Measurements from ENCODE around the gene GNG13. TPM values are rescaled to one million over a fixed set of nuclear protein-coding genes. Genes with fewer than 3 reads are reported as not detected.

GNG13 gene, protein sequence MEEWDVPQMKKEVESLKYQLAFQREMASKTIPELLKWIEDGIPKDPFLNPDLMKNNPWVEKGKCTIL
- total RNA-seq = not detected in 2 replicates
- long read RNA-seq = 0 reads

DNA sequence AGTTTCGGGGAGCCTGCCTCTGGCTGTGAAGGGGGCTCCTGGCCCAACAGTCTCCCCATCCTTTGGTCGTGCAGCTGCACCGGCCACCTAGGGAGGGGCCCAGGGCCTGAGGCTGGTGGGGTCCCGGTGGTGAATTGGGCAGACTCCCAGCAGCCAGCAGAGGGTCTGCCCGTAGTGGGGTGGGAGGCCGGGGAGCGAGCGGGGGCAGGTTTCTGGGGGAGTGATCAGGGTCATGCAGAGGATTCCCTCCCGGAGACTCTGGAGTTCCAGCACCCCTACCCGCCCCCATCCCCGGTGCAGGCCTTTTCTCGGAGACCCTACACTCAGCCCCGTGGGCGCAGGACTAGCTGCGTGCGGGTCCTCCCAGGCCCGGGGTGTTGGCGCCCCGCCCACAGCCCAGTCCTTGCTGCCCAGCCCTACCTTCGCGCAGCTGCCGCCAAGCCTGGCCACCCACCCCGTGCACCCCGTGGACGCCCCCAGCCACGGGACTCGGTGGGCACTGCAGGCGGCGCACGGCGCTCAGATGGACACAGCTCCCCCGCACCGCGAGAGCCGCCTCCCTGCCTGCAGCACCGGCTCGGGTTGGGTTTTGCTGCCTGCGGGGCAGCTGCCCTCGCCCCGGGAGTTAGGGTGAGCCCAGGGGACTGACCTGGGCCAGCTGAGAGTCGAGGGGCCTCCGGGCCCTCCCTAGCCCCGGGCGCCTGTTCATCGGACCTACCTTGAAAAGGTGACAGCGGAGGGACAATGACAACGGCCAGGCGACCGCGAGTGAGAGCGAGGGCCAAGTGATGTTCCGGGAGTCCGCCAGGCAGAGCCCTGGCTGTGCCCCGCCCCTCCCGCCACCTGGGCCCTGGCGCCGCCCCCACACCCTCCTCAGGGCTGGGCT is at the start of gene GNG13:
Gene GNG13 (minus strand): TSS at position 787 of the 886 bp plus-strand sequence. CDS start 1,657 bp downstream, outside the sequence.
- H3K27ac Mint-ChIP-seq (ENCODE audit: unreplicated experiment) = no peak within 1 kb of the TSS
- peak within 1 kb of the TSS; percentile 41 for H3K4me3 Mint-ChIP-seq
- DNase-seq (ENCODE audit: low read depth, low spot score) = no peak
- TF ChIP-seq, protein P1, sequence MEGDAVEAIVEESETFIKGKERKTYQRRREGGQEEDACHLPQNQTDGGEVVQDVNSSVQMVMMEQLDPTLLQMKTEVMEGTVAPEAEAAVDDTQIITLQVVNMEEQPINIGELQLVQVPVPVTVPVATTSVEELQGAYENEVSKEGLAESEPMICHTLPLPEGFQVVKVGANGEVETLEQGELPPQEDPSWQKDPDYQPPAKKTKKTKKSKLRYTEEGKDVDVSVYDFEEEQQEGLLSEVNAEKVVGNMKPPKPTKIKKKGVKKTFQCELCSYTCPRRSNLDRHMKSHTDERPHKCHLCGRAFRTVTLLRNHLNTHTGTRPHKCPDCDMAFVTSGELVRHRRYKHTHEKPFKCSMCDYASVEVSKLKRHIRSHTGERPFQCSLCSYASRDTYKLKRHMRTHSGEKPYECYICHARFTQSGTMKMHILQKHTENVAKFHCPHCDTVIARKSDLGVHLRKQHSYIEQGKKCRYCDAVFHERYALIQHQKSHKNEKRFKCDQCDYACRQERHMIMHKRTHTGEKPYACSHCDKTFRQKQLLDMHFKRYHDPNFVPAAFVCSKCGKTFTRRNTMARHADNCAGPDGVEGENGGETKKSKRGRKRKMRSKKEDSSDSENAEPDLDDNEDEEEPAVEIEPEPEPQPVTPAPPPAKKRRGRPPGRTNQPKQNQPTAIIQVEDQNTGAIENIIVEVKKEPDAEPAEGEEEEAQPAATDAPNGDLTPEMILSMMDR (conservative IDR thresholded peaks at IDR 0.05) = no peak
- H3K27me3 Mint-ChIP-seq (ENCODE audit: low read depth) = peaks cover 66% of the 10 kb centered on the region
- no peaks in the 10 kb centered on the region for H3K4me1 Mint-ChIP-seq
- H3K9me3 Mint-ChIP-seq = no peaks in the 10 kb centered on the region
- peaks cover 2% of the 10 kb centered on the region for H3K36me3 Mint-ChIP-seq (ENCODE audit: low read depth)

DNA sequence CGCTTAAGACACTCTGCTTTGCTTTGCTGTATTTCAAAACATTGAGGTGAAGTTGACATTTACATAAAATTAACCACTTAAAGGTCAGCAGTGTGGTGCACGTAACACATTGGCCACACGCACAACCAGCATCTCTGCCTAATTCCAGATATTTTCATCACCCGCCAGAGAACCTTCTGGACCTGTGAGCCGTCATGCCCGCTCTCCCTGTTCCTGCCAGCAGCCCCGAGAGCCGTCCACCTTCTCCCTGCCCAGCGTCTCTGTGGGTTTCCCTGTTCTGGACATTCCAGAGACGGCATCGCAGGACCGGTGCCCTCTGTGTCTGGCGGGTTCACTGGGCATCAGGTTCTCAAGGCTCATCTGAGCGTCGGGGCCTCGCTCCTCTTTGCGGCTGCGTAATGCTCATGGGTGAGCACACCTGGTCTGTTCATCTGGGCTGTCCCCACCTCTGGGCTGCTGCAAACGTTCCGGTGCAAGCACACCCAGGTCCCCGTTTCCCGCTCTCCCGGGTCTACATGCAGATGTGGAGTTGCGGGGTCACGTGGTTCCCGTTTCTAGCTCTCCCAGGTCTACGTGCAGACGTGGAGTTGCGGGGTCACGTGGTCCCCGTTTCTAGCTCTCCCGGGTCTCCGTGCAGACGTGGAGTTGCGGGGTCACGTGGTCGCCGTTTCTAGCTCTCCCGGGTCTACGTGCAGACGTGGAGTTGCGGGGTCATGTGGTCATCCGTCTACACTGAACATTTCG is 48.1 kb upstream of the GNG13 start:
- Mint-ChIP-seq H3K27ac (ENCODE audit: unreplicated experiment) (no peak overlapping the region), H3K9me3 (peaks cover 13% of the 10 kb centered on the region), H3K4me3 (no peak overlapping the region), H3K4me1 (no peaks in the 10 kb centered on the region), H3K27me3 (ENCODE audit: low read depth) (no peaks in the 10 kb centered on the region), H3K36me3 (ENCODE audit: low read depth) (peaks cover 22% of the 10 kb centered on the region)
- TF ChIP-seq, protein P1 (conservative IDR thresholded peaks at IDR 0.05) = no peak
- DNase-seq (ENCODE audit: low read depth, low spot score) = no peak

DNA sequence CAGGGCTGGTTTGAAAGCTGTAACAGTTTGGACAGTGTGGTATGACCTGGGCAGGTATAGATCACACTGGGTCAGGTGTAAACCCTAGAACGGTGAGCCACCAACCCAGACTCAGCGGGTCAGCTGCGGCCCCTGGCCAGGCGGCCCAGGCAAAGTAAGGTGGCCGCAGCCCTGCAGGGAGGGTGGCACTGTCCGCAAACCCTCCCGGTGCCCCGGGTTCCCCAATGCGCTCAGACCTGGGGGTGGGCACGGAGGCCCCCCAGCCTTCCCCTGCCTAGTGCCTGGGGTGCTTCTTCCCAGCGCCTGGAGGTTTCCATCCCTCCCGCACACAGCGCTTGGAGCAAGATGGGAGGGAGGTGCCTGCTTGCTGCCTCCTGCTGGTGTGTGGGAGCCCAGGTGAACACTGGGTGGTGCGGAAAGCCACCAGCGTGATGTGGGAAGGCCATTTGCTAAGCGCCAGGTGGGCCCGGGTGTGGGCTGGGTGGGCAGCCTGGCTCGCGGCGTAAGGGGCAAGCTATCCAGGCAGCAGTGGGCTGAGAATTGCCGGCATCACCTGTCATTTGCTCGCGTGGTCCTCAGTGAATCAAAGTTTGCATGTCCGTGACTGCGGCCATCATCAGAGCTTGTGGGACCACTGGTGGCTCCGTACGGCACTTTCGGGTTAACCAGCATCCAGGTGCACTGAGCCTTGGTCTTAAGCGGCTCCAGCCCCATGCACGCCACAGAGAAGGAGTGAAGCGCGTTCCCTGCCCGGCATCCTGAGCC is 47.3 kb upstream of the GNG13 start:
- H3K4me3 Mint-ChIP-seq = no peak overlapping the region
- peaks cover 13% of the 10 kb centered on the region for H3K9me3 Mint-ChIP-seq
- H3K36me3 Mint-ChIP-seq (ENCODE audit: low read depth) = peaks cover 18% of the 10 kb centered on the region
- TF ChIP-seq, protein P1 (conservative IDR thresholded peaks at IDR 0.05) = no peak
- H3K27me3 Mint-ChIP-seq (ENCODE audit: low read depth) = no peaks in the 10 kb centered on the region
- no peak overlapping the region for H3K27ac Mint-ChIP-seq (ENCODE audit: unreplicated experiment)
- peaks cover 3% of the 10 kb centered on the region for H3K4me1 Mint-ChIP-seq
- no peak for DNase-seq (ENCODE audit: low read depth, low spot score)

DNA sequence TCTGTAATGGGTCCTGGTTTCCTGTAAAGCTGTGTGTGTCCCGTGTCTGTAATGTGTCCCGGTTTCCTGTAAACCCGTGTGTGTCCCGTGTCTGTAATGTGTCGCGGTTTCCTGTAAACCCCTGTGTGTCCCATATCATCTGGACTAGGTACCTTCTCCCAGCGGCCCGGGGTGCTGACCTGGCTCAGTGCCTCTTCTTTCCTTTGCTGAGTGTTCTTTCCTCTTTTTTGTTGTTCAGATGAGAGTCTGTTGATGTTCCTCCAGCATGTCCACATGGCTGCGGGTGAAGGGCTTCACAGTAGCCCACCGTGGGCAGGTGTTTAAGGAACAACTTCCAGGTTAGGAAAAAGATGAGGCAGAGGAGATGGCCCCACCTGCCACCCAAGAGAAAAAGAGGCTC is 46.6 kb upstream of the GNG13 start:
- no peak for DNase-seq (ENCODE audit: low read depth, low spot score)
- Mint-ChIP-seq H3K36me3 (ENCODE audit: low read depth) (peaks cover 18% of the 10 kb centered on the region), H3K4me3 (no peak overlapping the region), H3K4me1 (peaks cover 7% of the 10 kb centered on the region), H3K27ac (ENCODE audit: unreplicated experiment) (peak overlapping the region; percentile 75), H3K9me3 (peaks cover 13% of the 10 kb centered on the region), H3K27me3 (ENCODE audit: low read depth) (no peaks in the 10 kb centered on the region)
- TF ChIP-seq, protein P1 (conservative IDR thresholded peaks at IDR 0.05) = no peak

DNA sequence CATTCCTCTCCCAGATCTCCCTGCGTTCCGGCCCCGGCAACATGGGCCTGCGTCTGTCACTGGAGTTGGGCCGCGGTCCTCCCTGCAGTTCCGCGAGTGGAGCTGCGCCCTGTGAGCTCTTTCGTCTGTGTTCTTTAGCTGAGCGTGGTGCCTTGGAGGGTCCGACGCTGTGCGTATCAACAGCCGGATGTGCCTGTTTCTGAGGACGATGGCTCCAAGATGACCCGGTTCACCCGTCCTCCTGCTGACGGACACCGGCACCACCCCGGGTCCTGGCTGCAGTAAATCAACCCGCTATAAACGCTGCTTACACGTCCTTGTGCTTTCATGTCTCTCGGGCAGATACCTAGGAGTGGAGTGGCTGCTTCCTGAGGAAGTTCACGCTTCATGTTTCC is 44.8 kb upstream of the GNG13 start:
- H3K27me3 Mint-ChIP-seq (ENCODE audit: low read depth) = no peaks in the 10 kb centered on the region
- no peak for DNase-seq (ENCODE audit: low read depth, low spot score)
- H3K36me3 Mint-ChIP-seq (ENCODE audit: low read depth) = peaks cover 11% of the 10 kb centered on the region
- peaks cover 8% of the 10 kb centered on the region for H3K4me1 Mint-ChIP-seq
- no peak overlapping the region for H3K27ac Mint-ChIP-seq (ENCODE audit: unreplicated experiment)
- H3K9me3 Mint-ChIP-seq = peaks cover 7% of the 10 kb centered on the region
- TF ChIP-seq, protein P1 (conservative IDR thresholded peaks at IDR 0.05) = no peak
- H3K4me3 Mint-ChIP-seq = peak overlapping the region; percentile 6
